IPS-20b (cell line): Measurements from ENCODE around the gene LIN7C.

Experiments used
- H3K27ac ChIP-seq: one replicate; pipeline ENCODE4 v1.5.1; 2013; ENCODE audit warnings: low read length
- H3K27me3 ChIP-seq: 2 replicates; pipeline ENCODE4 v1.6.1; 2013; ENCODE audit warnings: mild to moderate bottlenecking, low read length, inconsistent platforms; ENCODE audit not compliant: insufficient read depth
- H3K36me3 ChIP-seq: 2 replicates; pipeline ENCODE4 v1.6.1; 2013; ENCODE audit warnings: low read depth, mild to moderate bottlenecking, inconsistent platforms, low read length, moderate library complexity; ENCODE audit not compliant: insufficient read depth
- H3K4me1 ChIP-seq: 2 replicates; pipeline ENCODE4 v1.6.1; 2013; ENCODE audit warnings: mild to moderate bottlenecking, control low read depth, inconsistent platforms, low read length, moderate library complexity; ENCODE audit not compliant: insufficient read depth
- H3K4me3 ChIP-seq: 2 replicates; pipeline ENCODE4 v1.5.1; 2013; ENCODE audit warnings: mild to moderate bottlenecking, low read length, inconsistent platforms
- H3K9ac ChIP-seq: 2 replicates; pipeline ENCODE4 v1.6.1; 2013; ENCODE audit warnings: low read depth, mild to moderate bottlenecking, inconsistent platforms, low read length, moderate library complexity
- H3K9me3 ChIP-seq: 2 replicates; pipeline ENCODE4 v1.6.1; 2013; ENCODE audit warnings: mild to moderate bottlenecking, low read depth, low read length, inconsistent platforms; ENCODE audit not compliant: insufficient read depth

LIN7C gene

GRCh38 chr11:27481992-27482391 is 24.6 kb downstream of the LIN7C start:
- H3K4me1 ChIP-seq: no peaks in the 10 kb centered on the region
- H3K27ac ChIP-seq: no peak overlapping the region
- H3K9me3 ChIP-seq: no peaks in the 10 kb centered on the region
- no peaks in the 10 kb centered on the region for H3K36me3 ChIP-seq
- no peaks in the 10 kb centered on the region for H3K27me3 ChIP-seq
- H3K4me3 ChIP-seq: no peak overlapping the region
- no peak overlapping the region for H3K9ac ChIP-seq

- Histone ChIP-seq H3K4me1 (no peaks in the 10 kb centered on the region; the same call in 1 of the 2 replicates), H3K4me3 (no peak overlapping the region), H3K27me3 (no peaks in the 10 kb centered on the region), H3K9me3 (no peaks in the 10 kb centered on the region), H3K9ac (no peak overlapping the region), H3K36me3 (no peaks in the 10 kb centered on the region), H3K27ac (no peak overlapping the region)
These were observed 28.7 kb downstream of the LIN7C start for GRCh38 chr11:27477831-27478230.

GRCh38 chr11:27477243-27477642 is 29.3 kb downstream of the LIN7C start:
- Histone ChIP-seq H3K4me1 (no peaks in the 10 kb centered on the region; the same call in 1 of the 2 replicates), H3K4me3 (no peak overlapping the region), H3K9me3 (no peaks in the 10 kb centered on the region), H3K36me3 (no peaks in the 10 kb centered on the region), H3K9ac (no peak overlapping the region), H3K27me3 (no peaks in the 10 kb centered on the region), H3K27ac (no peak overlapping the region)

- Histone ChIP-seq H3K9ac (no peak overlapping the region), H3K36me3 (no peaks in the 10 kb centered on the region), H3K27me3 (peaks cover 6% of the 10 kb centered on the region; the same call in 1 of the 2 replicates), H3K9me3 (no peaks in the 10 kb centered on the region), H3K4me3 (no peak overlapping the region), H3K27ac (no peak overlapping the region), H3K4me1 (no peaks in the 10 kb centered on the region; the same call in 1 of the 2 replicates)
These were observed 30.9 kb downstream of the LIN7C start for GRCh38 chr11:27475622-27476021.

GRCh38 chr11:27473017-27473406 is 33.6 kb downstream of the LIN7C start:
- Histone ChIP-seq H3K9me3 (no peaks in the 10 kb centered on the region), H3K4me3 (peak overlapping the region; percentile 62), H3K36me3 (peaks cover 7% of the 10 kb centered on the region; the same call in 1 of the 2 replicates), H3K27me3 (peaks cover 11% of the 10 kb centered on the region; the same call in 1 of the 2 replicates), H3K4me1 (peaks cover 22% of the 10 kb centered on the region), H3K27ac (no peak overlapping the region), H3K9ac (peak overlapping the region; percentile 26; the same call in 1 of the 2 replicates)

GRCh38 chr11:27472398-27473016 is 34.1 kb downstream of the LIN7C start, which contains the start of gene LGR4:
LGR4 (minus strand) TSS chr11:27472790; CDS start chr11:27472302, 488 bp downstream.
- no peak within 1 kb of the TSS for H3K27ac ChIP-seq
- H3K4me1 ChIP-seq: peaks cover 22% of the 10 kb centered on the region
- H3K9me3 ChIP-seq: no peaks in the 10 kb centered on the region
- peak within 1 kb of the TSS; percentile 87 for H3K9ac ChIP-seq
- peak within 1 kb of the TSS; percentile 99 for H3K4me3 ChIP-seq
- peaks cover 7% of the 10 kb centered on the region; the same call in 1 of the 2 replicates for H3K36me3 ChIP-seq
- peaks cover 11% of the 10 kb centered on the region; the same call in 1 of the 2 replicates for H3K27me3 ChIP-seq

GRCh38 chr11:27471589-27472397 is 34.8 kb downstream of the LIN7C start:
- Histone ChIP-seq H3K36me3 (peaks cover 7% of the 10 kb centered on the region; the same call in 1 of the 2 replicates), H3K4me3 (peak overlapping the region; percentile 99), H3K27ac (no peak overlapping the region), H3K9ac (peak overlapping the region; percentile 87), H3K27me3 (peaks cover 11% of the 10 kb centered on the region; the same call in 1 of the 2 replicates), H3K9me3 (no peaks in the 10 kb centered on the region), H3K4me1 (peaks cover 22% of the 10 kb centered on the region)

- Histone ChIP-seq H3K9me3 (no peaks in the 10 kb centered on the region), H3K4me1 (peaks cover 22% of the 10 kb centered on the region), H3K36me3 (peaks cover 7% of the 10 kb centered on the region; the same call in 1 of the 2 replicates), H3K4me3 (peak overlapping the region; percentile 99), H3K27me3 (peaks cover 11% of the 10 kb centered on the region; the same call in 1 of the 2 replicates), H3K9ac (peak overlapping the region; percentile 87), H3K27ac (no peak overlapping the region)
These were observed 35.6 kb downstream of the LIN7C start for GRCh38 chr11:27470826-27471588.

- peaks cover 11% of the 10 kb centered on the region; the same call in 1 of the 2 replicates for H3K27me3 ChIP-seq
- H3K4me3 ChIP-seq: peak overlapping the region; percentile 99
- H3K27ac ChIP-seq: no peak overlapping the region
- peaks cover 7% of the 10 kb centered on the region; the same call in 1 of the 2 replicates for H3K36me3 ChIP-seq
- peak overlapping the region; percentile 87 for H3K9ac ChIP-seq
- H3K4me1 ChIP-seq: peaks cover 30% of the 10 kb centered on the region
- no peaks in the 10 kb centered on the region for H3K9me3 ChIP-seq
These were observed 36.4 kb downstream of the LIN7C start for GRCh38 chr11:27470166-27470565.

- peak overlapping the region; percentile 99 for H3K4me3 ChIP-seq
- H3K9ac ChIP-seq: peak overlapping the region; percentile 29; the same call in 1 of the 2 replicates
- H3K4me1 ChIP-seq: peaks cover 39% of the 10 kb centered on the region
- no peak overlapping the region for H3K27ac ChIP-seq
- no peaks in the 10 kb centered on the region for H3K9me3 ChIP-seq
- peaks cover 7% of the 10 kb centered on the region; the same call in 1 of the 2 replicates for H3K36me3 ChIP-seq
- peaks cover 11% of the 10 kb centered on the region; the same call in 1 of the 2 replicates for H3K27me3 ChIP-seq
These were observed 37.4 kb downstream of the LIN7C start for GRCh38 chr11:27468995-27469695.
